HG03565 (cell line): ENCODE results near the gene LEPR.

Source experiments
- ATAC-seq: cut with Tn5 transposase; IDR thresholded peaks from one replicate; pipeline ENCODE4 v1.9.1; 2021; ENCODE audit warnings: mild to moderate bottlenecking, moderate library complexity; ENCODE audit not compliant: unreplicated experiment

The LEPR gene

DNA sequence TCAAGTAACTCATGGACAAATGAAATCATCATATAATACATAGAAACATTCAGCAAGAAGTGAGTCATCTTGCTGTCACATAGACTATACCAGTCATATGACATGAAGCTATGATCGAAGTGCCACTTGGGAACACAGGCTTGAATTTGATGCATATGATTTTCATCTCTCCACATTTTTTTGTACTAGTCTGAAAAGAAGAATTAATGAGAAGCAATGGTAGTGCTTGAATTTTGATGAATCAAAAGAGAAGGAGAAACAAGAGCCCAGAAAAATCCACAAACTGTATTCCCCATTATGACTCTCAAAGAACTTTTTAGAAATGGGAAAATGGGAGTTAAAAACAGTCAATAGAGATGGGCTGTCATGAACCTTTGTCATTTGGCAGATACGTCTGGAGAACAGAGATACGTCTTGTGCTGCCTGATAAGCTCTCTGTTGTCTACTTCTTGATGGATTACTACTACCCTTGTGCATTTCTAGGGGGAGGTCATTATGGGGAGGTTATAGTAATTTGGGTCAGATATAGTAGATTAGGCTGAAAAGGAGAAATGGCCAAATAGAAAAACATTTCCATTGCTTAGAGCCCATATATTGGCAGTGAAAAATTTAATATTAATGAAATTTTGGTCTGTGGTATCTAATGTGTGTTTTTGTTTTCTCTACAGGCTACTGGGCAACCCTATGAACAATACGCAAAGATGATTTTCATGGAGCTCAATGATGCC, 8.0 kb upstream of the LEPR start:
- ATAC-seq = no peak

GRCh38 chr1:65412984-65413375, 7.5 kb upstream of the LEPR start:
- no peak for ATAC-seq

- ATAC-seq = no peak
Measured at GRCh38 chr1:65414538-65414937, 5.9 kb upstream of the LEPR start.

DNA sequence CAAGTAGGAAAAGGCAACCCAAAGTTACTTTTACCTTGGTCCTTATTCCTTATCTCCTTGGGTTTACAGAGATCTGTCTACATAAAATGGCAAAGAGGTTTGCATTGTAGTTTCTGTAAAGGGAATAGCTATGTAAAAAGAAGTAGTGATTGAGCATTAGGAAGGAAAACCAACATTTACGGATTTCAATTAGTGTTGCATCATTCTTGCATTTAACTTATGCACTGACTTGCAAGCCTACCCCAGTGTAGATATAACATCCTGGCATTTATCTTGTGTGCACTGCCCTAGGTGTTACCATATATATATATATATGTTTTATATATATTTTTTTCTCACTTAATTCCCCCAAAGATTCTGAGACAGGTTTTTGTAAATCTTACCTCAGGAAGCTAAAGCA, 3.7 kb upstream of the LEPR start:
- ATAC-seq = no peak

- no peak for ATAC-seq
Measured at GRCh38 chr1:65417729-65418128, 2.7 kb upstream of the LEPR start.

GRCh38 chr1:65418522-65419185, 1.8 kb upstream of the LEPR start:
- ATAC-seq = no peak

- ATAC-seq = peak; percentile 95
Measured at GRCh38 chr1:65419681-65420589, 533 bp upstream of the LEPR start.

DNA sequence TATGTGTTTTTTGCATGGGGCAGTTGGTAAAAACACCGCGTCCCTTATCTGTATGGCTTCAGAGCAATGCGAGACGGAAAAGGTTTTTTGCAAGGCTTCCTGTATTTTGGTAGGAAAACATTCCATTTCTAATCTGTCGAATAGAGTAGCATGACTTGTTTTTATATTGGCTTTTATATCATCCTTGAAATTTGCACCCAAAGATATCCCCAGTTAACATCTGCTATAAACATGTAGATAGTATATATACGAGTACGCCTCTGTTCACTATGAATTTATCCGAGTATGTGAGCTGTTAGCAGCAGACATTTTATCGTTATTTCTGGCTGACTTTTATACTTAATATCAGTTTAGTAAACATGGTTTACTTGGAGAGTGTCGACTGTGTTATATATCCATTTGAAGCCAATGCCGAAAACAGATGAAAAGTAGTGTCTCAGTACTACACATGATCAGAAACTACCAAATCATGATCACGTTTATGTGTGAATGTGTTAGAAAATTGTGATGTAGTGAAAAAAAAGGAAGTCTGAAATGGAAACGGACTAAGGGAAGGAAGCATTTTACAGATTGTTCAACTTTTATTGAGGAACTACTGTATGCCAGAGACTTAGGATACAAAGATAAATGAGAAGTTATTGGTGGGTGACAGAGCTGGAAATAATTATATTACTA, 1.0 kb downstream of the LEPR start:
- no peak for ATAC-seq

GRCh38 chr1:65422241-65423203, 2.1 kb downstream of the LEPR start:
- no peak for ATAC-seq

- no peak for ATAC-seq
Measured at GRCh38 chr1:65423884-65424572, 3.6 kb downstream of the LEPR start.

DNA sequence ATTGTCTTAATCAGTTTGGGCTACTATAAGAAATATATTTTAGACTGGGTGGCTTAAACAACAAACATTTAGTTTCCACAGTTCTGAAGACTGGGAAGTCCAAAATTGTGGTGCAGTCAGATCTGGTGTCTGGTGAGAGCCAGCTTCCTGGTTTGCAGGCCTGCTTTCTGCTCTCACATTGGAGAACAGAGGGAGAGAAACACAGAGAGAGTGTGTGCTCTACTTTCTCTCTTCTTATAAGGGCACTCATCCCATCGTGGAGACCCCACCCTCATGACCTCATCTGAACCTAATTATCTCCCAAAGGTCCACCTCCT, 4.1 kb downstream of the LEPR start:
- no peak for ATAC-seq

DNA sequence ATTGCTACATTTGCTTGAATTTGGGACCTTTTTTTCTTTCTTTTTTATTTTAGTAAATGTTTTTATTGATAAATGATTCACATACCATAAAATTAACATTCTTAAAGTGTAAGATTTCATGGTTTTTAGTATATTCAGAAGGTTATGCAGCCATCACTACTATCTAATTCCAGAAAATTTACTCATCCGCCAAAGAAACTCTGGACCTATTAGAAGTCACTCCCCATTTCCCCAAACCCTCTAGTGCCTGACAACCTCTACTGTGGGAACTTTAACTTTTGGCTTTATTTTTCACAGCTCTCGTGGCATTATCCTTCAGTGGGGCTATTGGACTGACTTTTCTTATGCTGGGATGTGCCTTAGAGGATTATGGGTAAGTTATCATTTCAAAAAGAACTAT, 4.5 kb downstream of the LEPR start:
- no peak for ATAC-seq

GRCh38 chr1:65425697-65426096, 5.2 kb downstream of the LEPR start:
- no peak for ATAC-seq

GRCh38 chr1:65429078-65429477, 8.6 kb downstream of the LEPR start:
- no peak for ATAC-seq

DNA sequence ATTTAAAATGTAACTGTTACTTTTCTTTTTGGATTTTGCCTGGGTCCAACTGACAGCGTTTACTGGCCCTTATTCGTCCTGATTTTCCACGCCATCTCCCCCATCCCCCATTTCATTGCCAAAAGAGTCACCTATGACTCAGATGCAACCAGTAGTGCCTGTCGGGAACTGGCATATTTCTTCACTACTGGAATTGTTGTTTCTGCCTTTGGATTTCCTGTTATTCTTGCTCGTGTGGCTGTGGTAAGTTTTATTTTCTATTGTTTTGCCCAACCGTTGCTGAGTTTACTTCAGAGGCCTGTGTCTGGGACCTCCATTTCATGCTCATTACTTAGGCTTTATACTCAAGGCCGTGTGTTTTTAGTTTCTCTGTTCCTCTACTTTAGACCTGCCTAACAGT, 9.3 kb downstream of the LEPR start:
- no peak for ATAC-seq

GRCh38 chr1:65431111-65431705, 10.7 kb downstream of the LEPR start:
- ATAC-seq = peak; percentile 41

- no peak for ATAC-seq
Measured at GRCh38 chr1:65432918-65433317, 12.4 kb downstream of the LEPR start.

DNA sequence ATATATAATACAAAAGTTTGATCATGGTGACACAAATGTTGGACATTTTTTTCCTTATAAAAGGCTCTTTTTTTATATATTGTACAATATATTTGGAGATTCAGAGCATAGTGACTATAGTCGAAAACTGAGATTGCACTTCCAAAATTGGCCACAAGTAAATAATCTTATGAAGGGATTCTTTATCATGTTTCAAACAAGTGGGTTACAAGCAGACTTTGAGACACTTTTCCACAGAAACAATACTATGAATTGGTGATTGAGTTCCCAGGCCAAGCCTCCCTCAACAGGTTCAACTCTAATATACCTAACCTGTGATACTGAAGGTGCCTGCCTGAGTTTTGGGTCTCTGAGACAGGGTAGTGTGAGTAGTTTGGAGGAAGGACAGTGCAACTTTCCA, 13.8 kb downstream of the LEPR start:
- no peak for ATAC-seq

GRCh38 chr1:65434760-65435159, 14.3 kb downstream of the LEPR start:
- ATAC-seq = no peak
